Left renal cortex interstitium (tissue), 4 donors: ENCODE measurements around the gene KCND2. TPM values are rescaled to one million over a fixed set of nuclear protein-coding genes. Genes with fewer than 3 reads are reported as not detected.
"Not testable (repeated sequence)": the region's sequence is repeated elsewhere in the genome, so short reads cannot be mapped to it uniquely, and the experiment has no call there.

Experiments
- DNase-seq, 4 donors: peaks; one replicate each; pipeline ENCODE4 v3.0.0-alpha.2; 2013; ENCODE audit warnings: low read depth in 4 of 4, low spot score in 2 of 4, missing footprints in 1 of 4
- polyA plus RNA-seq, 4 donors: library from polyadenylated mRNA; unstranded; fragments of 120-200 nt; gene quantifications; one replicate each; pipeline ENCODE4 v1.2.1, GENCODE V29; 2013; ENCODE audit not compliant: insufficient read length in 4 of 4

The KCND2 gene
- polyA plus RNA-seq = 1 to 10 TPM; 1.5 to 2.0 (median 1.8) TPM

- peak; percentile 15 to 25 (median 20) for DNase-seq
Observed at GRCh38 chr7:120272701-120273475, at the start of gene KCND2. Gene KCND2, plus strand, starts transcription at chr7:120273175.

GRCh38 chr7:120226188-120226587, 46.8 kb upstream of the KCND2 start:
- no peak for DNase-seq

GRCh38 chr7:120227255-120227654, 45.7 kb upstream of the KCND2 start:
- DNase-seq = no peak

- no peak for DNase-seq
Observed at GRCh38 chr7:120229084-120229483, 43.9 kb upstream of the KCND2 start.

- DNase-seq = no peak
Observed at GRCh38 chr7:120233338-120233737, 39.6 kb upstream of the KCND2 start.

GRCh38 chr7:120240350-120240749, 32.6 kb upstream of the KCND2 start:
- not testable (repeated sequence) for DNase-seq

GRCh38 chr7:120241973-120242372, 31.0 kb upstream of the KCND2 start:
- DNase-seq = no peak

- DNase-seq = no peak
Observed at GRCh38 chr7:120254845-120255244, 18.1 kb upstream of the KCND2 start.

- no peak for DNase-seq
Observed at GRCh38 chr7:120256344-120257070, 16.5 kb upstream of the KCND2 start.

GRCh38 chr7:120259386-120259785, 13.6 kb upstream of the KCND2 start:
- no peak for DNase-seq

GRCh38 chr7:120260111-120260510, 12.9 kb upstream of the KCND2 start:
- DNase-seq = no peak

GRCh38 chr7:120272261-120272660, 714 bp upstream of the KCND2 start:
- DNase-seq = peak; percentile 13 to 27 (median 19)

GRCh38 chr7:120273476-120273975, 551 bp downstream of the KCND2 start:
- peak; percentile 21 to 45 (median 34) for DNase-seq

GRCh38 chr7:120274482-120274881, 1.5 kb downstream of the KCND2 start:
- no peak for DNase-seq

GRCh38 chr7:120274899-120275298, 1.9 kb downstream of the KCND2 start:
- DNase-seq = no peak

- DNase-seq = no peak
Observed at GRCh38 chr7:120276720-120277119, 3.7 kb downstream of the KCND2 start.

- DNase-seq = no peak
Observed at GRCh38 chr7:120278773-120279172, 5.8 kb downstream of the KCND2 start.

GRCh38 chr7:120280743-120281142, 7.8 kb downstream of the KCND2 start:
- no peak for DNase-seq

- no peak for DNase-seq
Observed at GRCh38 chr7:120293027-120293426, 20.1 kb downstream of the KCND2 start.

- no peak for DNase-seq
Observed at GRCh38 chr7:120302190-120302589, 29.2 kb downstream of the KCND2 start.

GRCh38 chr7:120303105-120303504, 30.1 kb downstream of the KCND2 start:
- no peak for DNase-seq

GRCh38 chr7:120304674-120305073, 31.7 kb downstream of the KCND2 start:
- DNase-seq = no peak
